Heart left ventricle (tissue), 16 donors: Measurements from ENCODE around the gene EIF4E2. TPM values are rescaled to one million over a fixed set of nuclear protein-coding genes. Genes with fewer than 3 reads are reported as not detected.

Source experiments
- ATAC-seq, 4 donors: fragments of 200-7000 bp; cut with Tn5 transposase; one replicate each; pipeline ENCODE4 v1.9.1; 2020 to 2022; ENCODE audit warnings: moderate library complexity in 4 of 4, mild to moderate bottlenecking in 3 of 4, moderate number of reproducible peaks in 1 of 4
- DNase-seq, 5 donors: peaks; one replicate each; pipeline ENCODE4 v3.0.0-alpha.2; 2020
- H3K27ac ChIP-seq, 12 donors: fragments of 200-600 bp; sonication (generic) in 4 of 12; one replicate each; pipeline versions ENCODE4 v1.5.0 to v1.8.0; 2016 to 2022; ENCODE audit warnings: mild to moderate bottlenecking in 2 of 12
- H3K27me3 ChIP-seq, 9 donors: fragments of 200-600 bp; sonication (generic) in 2 of 9; one replicate each; pipeline versions ENCODE4 v1.5.1 to v1.8.0; 2016 to 2022; ENCODE audit warnings: mild to moderate bottlenecking in 3 of 9
- H3K36me3 ChIP-seq, 9 donors: fragments of 200-600 bp; sonication (generic) in 2 of 9; one replicate each; pipeline versions ENCODE4 v1.5.0 to v1.8.0; 2018 to 2022; ENCODE audit warnings: mild to moderate bottlenecking in 2 of 9
- H3K4me1 ChIP-seq, 12 donors: fragments of 200-600 bp; sonication (generic) in 4 of 12; one replicate each; pipeline versions ENCODE4 v1.5.0 to v1.8.0; 2016 to 2022; ENCODE audit warnings: mild to moderate bottlenecking in 3 of 12
- H3K4me3 ChIP-seq, 12 donors: fragments of 200-600 bp; sonication (generic) in 4 of 12; one replicate each; pipeline versions ENCODE4 v1.5.0 to v1.8.0; 2017 to 2022; ENCODE audit warnings: mild to moderate bottlenecking in 9 of 12, moderate library complexity in 4 of 12
- H3K9me3 ChIP-seq, 12 donors: fragments of 200-600 bp; sonication (generic) in 4 of 12; one replicate each; pipeline versions ENCODE4 v1.5.0 to v1.8.0; 2016 to 2022; ENCODE audit warnings: mild to moderate bottlenecking in 1 of 12
- POLR2A ChIP-seq, 2 donors: fragments of 450-650 bp; IDR thresholded peaks; one replicate each; pipeline ENCODE4 v1.6.1; 2017; ENCODE audit warnings: antibody characterized with exemption in 2 of 2, mild to moderate bottlenecking in 2 of 2, moderate library complexity in 2 of 2
- WGBS, 4 donors: extraction: QIAGEN DNeasy Blood & Tissue Kit in 2 of 4; methylation state at CpG; one replicate each; pipeline versions ENCODE4 v1.1.5 to v1.1.7; 2013 to 2018; 5-methylcytosine and 5-hydroxymethylcytosine counted together
- intact Hi-C, 10 donors: fragments of 100-400 bp; cut with DNase I; formaldehyde crosslinking; loops; one replicate each; pipeline versions ENCODE4 v1.11.1 to v1.14.2; 2022
- polyA plus RNA-seq, 2 donors: library from polyadenylated mRNA; stranded (reverse); fragments of 200-250 nt; gene quantifications; one replicate each; pipeline ENCODE4 v1.2.3, GENCODE V29; 2013
- total RNA-seq, 9 donors: library from RNA; depleted of rRNA in 2 of 9; stranded (reverse); fragments of >200 nt in 2 of 9; fragmentation: NEBNext Ultra II Directional in 3 of 9; extraction: Animal tissue kit (Norgen Biotek cat#: 25700) in 3 of 9; gene quantifications; one replicate each; pipeline versions ENCODE4 v1.1.0 to v1.2.4, GENCODE V29; 2016 to 2023
- TF ChIP-seq, protein P1 (sequence below), 12 donors: fragments of 200-600 bp; sonication (generic) in 4 of 12; IDR thresholded peaks; one replicate each; pipeline versions ENCODE4 v1.5.0 to v1.8.0; 2018 to 2022; ENCODE audit warnings: antibody characterized with exemption in 12 of 12, mild to moderate bottlenecking in 5 of 12
- donor health status: ischemic (EF 13 %, LVEDD 7.1; RV severe dilation, severe dysfunction).
- donor health status: healthy with polysubstance abuse.
- donor health status: DM: no; HTN: yes; CAD: no.
- donor health status: DM: no; HTN: no; CAD: no.
- donor health status: ischemic (EF 25% LVEDD 6.9; RV normal size, moderate dysfunction).
- donor health status: ischemic (EF 25% LVEDD 5.7; RV mildly dilated, moderate dysfunction).
- donor health status: healthy.
- donor health status: DM: yes; HTN: yes; CAD: no.
- donor health status: ischemic (EF 35%, LVEDD 5.7; RV mildly dilated, moderate dysfunction).
- donor health status: nonischemic (EF 11% LVEDD 7.7; RV severe dilation, severe dysfunction).
- donor health status: DM: yes; HTN: yes; CAD: no.
- donor health status: PGD.
- donor health status: ischemic (EF 29% LVEDD 5.4; RV normal size, mild dysfunction).
- donor health status: nonischemic (EF 23%, LVEDD 6.1; RV moderate dilation, normal function).

The EIF4E2 gene
- total and polyA plus RNA-seq, 11 donors: 15.3 to 54.0 (median 38.8) TPM

DNA sequence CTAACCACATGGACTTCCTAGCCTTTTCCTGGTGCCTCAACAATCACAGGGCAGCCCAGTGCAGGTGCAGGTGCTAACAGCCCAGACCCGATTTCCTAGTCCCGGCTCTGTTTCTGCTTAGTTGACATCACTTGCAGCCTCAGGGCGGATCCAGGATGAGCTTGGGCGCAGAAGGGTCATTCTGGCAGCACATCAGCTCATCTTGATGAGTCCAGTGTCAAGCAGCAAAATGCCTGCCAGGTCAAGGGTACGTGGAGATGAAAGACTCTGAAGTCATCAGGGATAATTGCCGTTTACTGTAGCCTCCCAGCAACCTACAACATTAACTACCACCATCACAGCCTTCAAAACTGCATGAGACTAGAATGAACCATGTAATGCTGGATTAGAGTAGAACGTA is 43.5 kb downstream of the EIF4E2 start:
- Histone ChIP-seq H3K27ac (no peak overlapping the region), H3K9me3 (no peaks in the 10 kb centered on the region), H3K36me3 (no peaks in the 10 kb centered on the region), H3K27me3 (no peaks in the 10 kb centered on the region), H3K4me1 (peaks cover 0 to 18% (median 4%) of the 10 kb centered on the region in 12 donors), H3K4me3 (no peak overlapping the region)
- TF ChIP-seq POLR2A (IDR thresholded peaks at IDR 0.05): no peak
- TF ChIP-seq, protein P1, sequence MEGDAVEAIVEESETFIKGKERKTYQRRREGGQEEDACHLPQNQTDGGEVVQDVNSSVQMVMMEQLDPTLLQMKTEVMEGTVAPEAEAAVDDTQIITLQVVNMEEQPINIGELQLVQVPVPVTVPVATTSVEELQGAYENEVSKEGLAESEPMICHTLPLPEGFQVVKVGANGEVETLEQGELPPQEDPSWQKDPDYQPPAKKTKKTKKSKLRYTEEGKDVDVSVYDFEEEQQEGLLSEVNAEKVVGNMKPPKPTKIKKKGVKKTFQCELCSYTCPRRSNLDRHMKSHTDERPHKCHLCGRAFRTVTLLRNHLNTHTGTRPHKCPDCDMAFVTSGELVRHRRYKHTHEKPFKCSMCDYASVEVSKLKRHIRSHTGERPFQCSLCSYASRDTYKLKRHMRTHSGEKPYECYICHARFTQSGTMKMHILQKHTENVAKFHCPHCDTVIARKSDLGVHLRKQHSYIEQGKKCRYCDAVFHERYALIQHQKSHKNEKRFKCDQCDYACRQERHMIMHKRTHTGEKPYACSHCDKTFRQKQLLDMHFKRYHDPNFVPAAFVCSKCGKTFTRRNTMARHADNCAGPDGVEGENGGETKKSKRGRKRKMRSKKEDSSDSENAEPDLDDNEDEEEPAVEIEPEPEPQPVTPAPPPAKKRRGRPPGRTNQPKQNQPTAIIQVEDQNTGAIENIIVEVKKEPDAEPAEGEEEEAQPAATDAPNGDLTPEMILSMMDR (IDR thresholded peaks at IDR 0.05): no peak
- no peak for DNase-seq
- ATAC-seq: no peak
- intact Hi-C loops: no loop called here
- 76 to 93% (median 85%) methylated on average over 7 of the region's 7 CpGs for WGBS, 4 donors

DNA sequence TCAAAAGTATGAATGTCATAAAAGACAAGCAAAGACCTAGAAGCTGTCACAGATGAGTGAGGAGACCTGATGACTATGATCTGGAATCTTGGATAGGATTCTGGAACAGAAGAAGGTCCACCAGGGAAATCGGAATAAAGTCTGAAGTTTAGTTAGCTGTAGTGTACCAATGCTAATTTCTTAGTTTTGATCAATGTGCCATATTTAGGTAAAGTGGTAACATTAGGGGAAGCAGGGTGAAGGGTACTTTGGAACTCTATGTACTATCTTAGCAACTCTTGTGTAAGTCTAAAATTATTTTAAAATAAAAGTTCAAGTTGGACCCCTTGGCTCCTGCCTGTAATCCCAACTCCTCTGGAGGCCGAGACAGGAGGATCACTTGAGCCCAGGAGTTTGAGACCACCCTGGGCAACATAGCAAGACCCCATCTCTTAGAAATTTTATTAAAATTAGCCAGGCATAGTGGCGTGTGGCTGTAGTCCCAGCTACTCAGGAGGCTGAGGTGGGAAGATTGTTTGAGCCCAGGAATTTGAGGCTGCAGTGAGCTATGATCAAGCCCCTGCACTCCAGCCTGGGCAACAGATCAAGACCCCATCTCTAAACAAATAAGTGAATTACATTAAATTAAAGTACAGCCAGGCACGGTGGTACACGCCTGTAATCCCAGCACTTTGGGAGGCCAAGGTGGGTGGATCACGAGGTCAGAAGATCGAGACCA is 47.0 kb downstream of the EIF4E2 start:
- Histone ChIP-seq H3K36me3 (no peaks in the 10 kb centered on the region), H3K27ac (no peak overlapping the region), H3K4me1 (peaks cover 0 to 11% (median 0%) of the 10 kb centered on the region in 12 donors), H3K4me3 (no peak overlapping the region), H3K27me3 (no peaks in the 10 kb centered on the region), H3K9me3 (no peaks in the 10 kb centered on the region)
- ATAC-seq (no peak), DNase-seq (no peak)
- intact Hi-C loops: no loop called here
- 81 to 97% (median 88%) methylated on average over 7 of the region's 7 CpGs for WGBS, 4 donors
- no peak for TF ChIP-seq POLR2A (IDR thresholded peaks at IDR 0.05)
- TF ChIP-seq, protein P1 (IDR thresholded peaks at IDR 0.05): no peak

DNA sequence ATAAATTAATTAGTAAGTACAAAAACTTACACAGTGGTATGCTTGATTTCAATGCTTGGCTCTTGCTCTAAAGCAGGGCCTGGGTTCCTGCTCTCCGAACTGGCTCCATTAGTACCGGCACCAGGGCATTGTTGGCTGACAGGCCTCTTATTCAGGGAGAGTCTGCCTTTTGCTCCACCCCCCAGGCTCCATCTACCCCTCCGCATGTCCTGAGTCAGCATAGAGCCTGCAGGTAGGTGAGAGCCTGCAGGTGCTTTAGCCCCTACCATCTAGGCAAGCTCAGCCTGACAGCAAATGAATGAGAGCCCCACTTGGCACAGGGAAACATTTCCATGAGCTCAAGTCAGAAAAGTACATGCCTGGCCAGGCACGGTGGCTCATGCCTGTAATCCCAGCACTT is 47.8 kb downstream of the EIF4E2 start:
- WGBS, 4 donors: 84 to 94% (median 91%) methylated on average over 4 of the region's 4 CpGs
- no peaks in the 10 kb centered on the region for H3K27me3 ChIP-seq
- TF ChIP-seq POLR2A (IDR thresholded peaks at IDR 0.05): no peak
- TF ChIP-seq, protein P1 (IDR thresholded peaks at IDR 0.05): no peak
- intact Hi-C loops: no loop called here
- peaks cover 0 to 5% (median 0%) of the 10 kb centered on the region in 12 donors for H3K4me1 ChIP-seq
- H3K27ac ChIP-seq: no peak overlapping the region
- H3K4me3 ChIP-seq: no peak overlapping the region
- H3K36me3 ChIP-seq: no peaks in the 10 kb centered on the region
- H3K9me3 ChIP-seq: no peaks in the 10 kb centered on the region
- DNase-seq (no peak), ATAC-seq (no peak)

DNA sequence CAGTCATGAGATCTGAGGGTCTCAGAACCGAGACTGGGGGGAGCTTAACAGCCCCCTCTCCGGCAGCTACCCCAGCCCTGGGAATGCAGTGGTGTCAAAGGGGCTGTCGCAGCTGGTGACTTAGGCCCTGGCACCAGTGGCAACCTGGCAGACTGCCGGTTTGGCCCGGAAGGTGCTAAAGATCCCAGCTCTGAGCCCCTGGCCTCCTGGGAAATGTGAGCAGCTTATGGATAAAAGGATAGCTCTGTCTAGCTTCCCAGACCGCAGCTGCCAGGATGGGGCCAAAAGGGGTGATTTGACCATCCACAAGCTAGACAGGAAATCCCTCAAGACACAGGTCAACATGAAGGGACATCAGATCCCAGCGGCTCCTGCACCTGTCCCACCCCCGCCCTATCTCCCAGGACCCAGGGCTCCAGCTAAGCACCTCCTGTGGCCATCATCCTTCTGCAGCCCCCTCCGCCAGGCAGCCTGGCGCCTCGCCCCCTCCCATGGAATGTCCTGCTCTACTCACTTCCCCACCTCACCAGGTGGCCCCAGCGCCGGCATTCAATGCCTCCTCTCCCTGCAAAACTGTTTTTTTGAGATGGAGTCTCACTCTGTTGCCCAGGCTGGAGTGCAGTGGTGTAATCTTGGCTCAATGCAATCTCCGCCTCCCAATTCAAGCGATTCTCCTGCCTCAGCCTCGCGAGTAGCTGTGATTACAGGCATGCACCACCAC is 49.7 kb downstream of the EIF4E2 start:
- H3K27ac ChIP-seq: no peak overlapping the region
- TF ChIP-seq POLR2A (IDR thresholded peaks at IDR 0.05): no peak
- TF ChIP-seq, protein P1 (IDR thresholded peaks at IDR 0.05): no peak
- no peaks in the 10 kb centered on the region for H3K36me3 ChIP-seq
- DNase-seq (no peak), ATAC-seq (no peak)
- 81 to 90% (median 86%) methylated on average over 15 to 17 of the region's 17 CpGs for WGBS, 4 donors
- H3K4me3 ChIP-seq: no peak overlapping the region
- no peaks in the 10 kb centered on the region for H3K4me1 ChIP-seq
- no peaks in the 10 kb centered on the region for H3K9me3 ChIP-seq
- no peaks in the 10 kb centered on the region for H3K27me3 ChIP-seq
- intact Hi-C loops: loop anchor here in 4 of 10 donors (5.0 to 10.0 kb wide), 5 partner anchors 235 to 655 kb away; partner anchors contain the start of gene ATG16L1 (in 1 of the 4)
